ENCODE results near the gene CDH4.
"Not testable (repeated sequence)": the region's sequence is repeated elsewhere in the genome, so short reads cannot be mapped to it uniquely, and the experiment has no call there.

CDH4 gene

GRCh38 chr20:61451953-61452352 is 199.9 kb downstream of the CDH4 start:
- no peaks in the 10 kb centered on the region for H3K9me3 Mint-ChIP-seq
- no peaks in the 10 kb centered on the region for H3K4me1 Mint-ChIP-seq
- no peaks in the 10 kb centered on the region for H3K36me3 Mint-ChIP-seq
- H3K4me3 Mint-ChIP-seq = no peak overlapping the region
- no peak overlapping the region for H3K27ac Mint-ChIP-seq
- H3K27me3 Mint-ChIP-seq = peaks cover 2% of the 10 kb centered on the region

GRCh38 chr20:61453219-61453618 is 201.2 kb downstream of the CDH4 start:
- Mint-ChIP-seq H3K9me3 (no peaks in the 10 kb centered on the region), H3K27me3 (peaks cover 2% of the 10 kb centered on the region), H3K4me3 (no peak overlapping the region), H3K27ac (no peak overlapping the region), H3K36me3 (no peaks in the 10 kb centered on the region), H3K4me1 (no peaks in the 10 kb centered on the region)

- H3K27ac Mint-ChIP-seq, H3K4me3 Mint-ChIP-seq, H3K27me3 Mint-ChIP-seq, H3K36me3 Mint-ChIP-seq, H3K9me3 Mint-ChIP-seq, H3K4me1 Mint-ChIP-seq: not testable (repeated sequence)
Measured at GRCh38 chr20:61453623-61454022, 201.6 kb downstream of the CDH4 start.

- H3K27me3 Mint-ChIP-seq = no peaks in the 10 kb centered on the region
- H3K9me3 Mint-ChIP-seq = no peaks in the 10 kb centered on the region
- no peak overlapping the region for H3K27ac Mint-ChIP-seq
- H3K4me1 Mint-ChIP-seq = no peaks in the 10 kb centered on the region
- H3K36me3 Mint-ChIP-seq = no peaks in the 10 kb centered on the region
- H3K4me3 Mint-ChIP-seq = no peak overlapping the region
Measured at GRCh38 chr20:61454053-61454452, 202.0 kb downstream of the CDH4 start.

GRCh38 chr20:61455508-61456215 is 203.6 kb downstream of the CDH4 start:
- H3K27me3 Mint-ChIP-seq = no peaks in the 10 kb centered on the region
- H3K4me3 Mint-ChIP-seq = no peak overlapping the region
- no peaks in the 10 kb centered on the region for H3K4me1 Mint-ChIP-seq
- H3K27ac Mint-ChIP-seq = no peak overlapping the region
- no peaks in the 10 kb centered on the region for H3K9me3 Mint-ChIP-seq
- no peaks in the 10 kb centered on the region for H3K36me3 Mint-ChIP-seq

GRCh38 chr20:61457725-61458124 is 205.7 kb downstream of the CDH4 start:
- no peaks in the 10 kb centered on the region for H3K27me3 Mint-ChIP-seq

GRCh38 chr20:61458146-61458746 is 206.2 kb downstream of the CDH4 start:
- no peak overlapping the region for H3K4me3 Mint-ChIP-seq
- H3K27ac Mint-ChIP-seq = no peak overlapping the region

More at GRCh38 chr20:61457725-61458124, 205.7 kb downstream of the CDH4 start:
- H3K36me3 Mint-ChIP-seq = no peaks in the 10 kb centered on the region
- no peak overlapping the region for H3K27ac Mint-ChIP-seq
- no peaks in the 10 kb centered on the region for H3K9me3 Mint-ChIP-seq
- H3K4me3 Mint-ChIP-seq = no peak overlapping the region
- H3K4me1 Mint-ChIP-seq = no peaks in the 10 kb centered on the region

GRCh38 chr20:61459266-61459665 is 207.2 kb downstream of the CDH4 start:
- no peak overlapping the region for H3K4me3 Mint-ChIP-seq
- H3K27me3 Mint-ChIP-seq = no peaks in the 10 kb centered on the region
- no peaks in the 10 kb centered on the region for H3K9me3 Mint-ChIP-seq
- H3K4me1 Mint-ChIP-seq = no peaks in the 10 kb centered on the region
- H3K36me3 Mint-ChIP-seq = no peaks in the 10 kb centered on the region
- H3K27ac Mint-ChIP-seq = no peak overlapping the region

More at GRCh38 chr20:61458146-61458746, 206.2 kb downstream of the CDH4 start:
- Mint-ChIP-seq H3K9me3 (no peaks in the 10 kb centered on the region), H3K36me3 (no peaks in the 10 kb centered on the region), H3K4me1 (no peaks in the 10 kb centered on the region), H3K27me3 (no peaks in the 10 kb centered on the region)

- Mint-ChIP-seq H3K4me1 (no peaks in the 10 kb centered on the region), H3K27me3 (no peaks in the 10 kb centered on the region), H3K4me3 (no peak overlapping the region), H3K27ac (no peak overlapping the region), H3K36me3 (no peaks in the 10 kb centered on the region), H3K9me3 (no peaks in the 10 kb centered on the region)
Measured at GRCh38 chr20:61459705-61460104, 207.6 kb downstream of the CDH4 start.

GRCh38 chr20:61460261-61461052 is 208.4 kb downstream of the CDH4 start:
- Mint-ChIP-seq H3K4me3 (no peak overlapping the region), H3K27me3 (no peaks in the 10 kb centered on the region), H3K4me1 (no peaks in the 10 kb centered on the region), H3K9me3 (no peaks in the 10 kb centered on the region), H3K27ac (no peak overlapping the region), H3K36me3 (no peaks in the 10 kb centered on the region)

- Mint-ChIP-seq H3K4me3 (no peak overlapping the region), H3K36me3 (no peaks in the 10 kb centered on the region), H3K27ac (no peak overlapping the region), H3K4me1 (no peaks in the 10 kb centered on the region), H3K9me3 (no peaks in the 10 kb centered on the region), H3K27me3 (no peaks in the 10 kb centered on the region)
Measured at GRCh38 chr20:61461461-61461860, 209.4 kb downstream of the CDH4 start.

GRCh38 chr20:61464307-61465303 is 212.5 kb downstream of the CDH4 start:
- Mint-ChIP-seq H3K27ac (no peak overlapping the region), H3K4me1 (no peaks in the 10 kb centered on the region), H3K9me3 (peaks cover 4% of the 10 kb centered on the region)

GRCh38 chr20:61475729-61476128 is 223.7 kb downstream of the CDH4 start:
- no peaks in the 10 kb centered on the region for H3K4me1 Mint-ChIP-seq
- no peak overlapping the region for H3K27ac Mint-ChIP-seq
- peaks cover 5% of the 10 kb centered on the region for H3K9me3 Mint-ChIP-seq
- no peaks in the 10 kb centered on the region for H3K36me3 Mint-ChIP-seq
- H3K4me3 Mint-ChIP-seq = no peak overlapping the region
- peaks cover 13% of the 10 kb centered on the region for H3K27me3 Mint-ChIP-seq

More at GRCh38 chr20:61464307-61465303, 212.5 kb downstream of the CDH4 start:
- Mint-ChIP-seq H3K27me3 (no peaks in the 10 kb centered on the region), H3K36me3 (no peaks in the 10 kb centered on the region), H3K4me3 (no peak overlapping the region)

- Mint-ChIP-seq H3K4me3 (no peak overlapping the region), H3K9me3 (peaks cover 5% of the 10 kb centered on the region), H3K27ac (no peak overlapping the region), H3K27me3 (peaks cover 13% of the 10 kb centered on the region), H3K4me1 (no peaks in the 10 kb centered on the region), H3K36me3 (no peaks in the 10 kb centered on the region)
Measured at GRCh38 chr20:61476956-61477355, 224.9 kb downstream of the CDH4 start.

- H3K36me3 Mint-ChIP-seq = no peaks in the 10 kb centered on the region
- H3K27me3 Mint-ChIP-seq = peaks cover 12% of the 10 kb centered on the region
- H3K4me3 Mint-ChIP-seq = no peak overlapping the region
- no peaks in the 10 kb centered on the region for H3K4me1 Mint-ChIP-seq
- H3K9me3 Mint-ChIP-seq = peaks cover 5% of the 10 kb centered on the region
- H3K27ac Mint-ChIP-seq = no peak overlapping the region
Measured at GRCh38 chr20:61477451-61477861, 225.4 kb downstream of the CDH4 start.
